Measurements from ENCODE around the gene TLR7.

Gene TLR7

GRCh38 chrX:12866451-12867377, at the start of gene TLR7:
Gene TLR7 (plus strand): TSS chrX:12867072. CDS start chrX:12867579, 507 bp downstream.
- Mint-ChIP-seq H3K36me3 (no peaks in the 10 kb centered on the region), H3K4me1 (ENCODE audit: low read depth) (no peaks in the 10 kb centered on the region), H3K27ac (no peak within 1 kb of the TSS), H3K4me3 (no peak within 1 kb of the TSS), H3K9me3 (ENCODE audit: low read depth) (no peaks in the 10 kb centered on the region), H3K27me3 (no peaks in the 10 kb centered on the region)

- no peaks in the 10 kb centered on the region for H3K36me3 Mint-ChIP-seq
- no peak overlapping the region for H3K4me3 Mint-ChIP-seq
- H3K27me3 Mint-ChIP-seq: no peaks in the 10 kb centered on the region
- no peak overlapping the region for H3K27ac Mint-ChIP-seq
- no peaks in the 10 kb centered on the region for H3K9me3 Mint-ChIP-seq (ENCODE audit: low read depth)
- peaks cover 2% of the 10 kb centered on the region for H3K4me1 Mint-ChIP-seq (ENCODE audit: low read depth)
Measured at GRCh38 chrX:12817528-12817927, 49.3 kb upstream of the TLR7 start.

GRCh38 chrX:12819222-12819621, 47.6 kb upstream of the TLR7 start:
- H3K27me3 Mint-ChIP-seq: no peaks in the 10 kb centered on the region
- no peaks in the 10 kb centered on the region for H3K36me3 Mint-ChIP-seq
- H3K9me3 Mint-ChIP-seq (ENCODE audit: low read depth): no peaks in the 10 kb centered on the region
- H3K4me1 Mint-ChIP-seq (ENCODE audit: low read depth): peaks cover under 1% of the 10 kb centered on the region
- H3K27ac Mint-ChIP-seq: no peak overlapping the region
- no peak overlapping the region for H3K4me3 Mint-ChIP-seq

GRCh38 chrX:12820737-12821136, 46.1 kb upstream of the TLR7 start:
- Mint-ChIP-seq H3K36me3 (peaks cover 4% of the 10 kb centered on the region), H3K4me1 (ENCODE audit: low read depth) (no peaks in the 10 kb centered on the region), H3K27me3 (no peaks in the 10 kb centered on the region), H3K9me3 (ENCODE audit: low read depth) (no peaks in the 10 kb centered on the region), H3K4me3 (no peak overlapping the region), H3K27ac (no peak overlapping the region)

DNA sequence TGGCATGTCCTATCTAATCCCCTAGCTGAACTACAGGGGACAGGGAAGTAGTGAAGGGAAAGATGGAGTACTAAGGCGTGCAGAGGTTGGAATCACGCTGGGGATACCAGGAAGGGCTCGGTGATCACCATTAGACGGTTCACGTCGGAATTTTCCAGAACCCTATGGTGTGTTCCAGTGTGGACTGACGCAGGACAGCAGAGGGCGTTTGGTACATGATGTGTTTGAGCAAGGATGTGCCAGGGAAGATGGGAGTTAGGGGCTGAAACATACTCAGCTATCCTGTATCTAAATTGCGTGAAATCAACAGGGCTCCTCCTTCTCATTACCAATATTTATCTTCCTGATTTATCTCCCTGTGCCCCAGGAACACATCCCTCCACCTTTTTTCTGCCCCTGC, 41.9 kb upstream of the TLR7 start:
- Mint-ChIP-seq H3K4me1 (ENCODE audit: low read depth) (no peaks in the 10 kb centered on the region), H3K4me3 (no peak overlapping the region), H3K27ac (no peak overlapping the region), H3K36me3 (peaks cover 4% of the 10 kb centered on the region), H3K27me3 (no peaks in the 10 kb centered on the region), H3K9me3 (ENCODE audit: low read depth) (no peaks in the 10 kb centered on the region)

DNA sequence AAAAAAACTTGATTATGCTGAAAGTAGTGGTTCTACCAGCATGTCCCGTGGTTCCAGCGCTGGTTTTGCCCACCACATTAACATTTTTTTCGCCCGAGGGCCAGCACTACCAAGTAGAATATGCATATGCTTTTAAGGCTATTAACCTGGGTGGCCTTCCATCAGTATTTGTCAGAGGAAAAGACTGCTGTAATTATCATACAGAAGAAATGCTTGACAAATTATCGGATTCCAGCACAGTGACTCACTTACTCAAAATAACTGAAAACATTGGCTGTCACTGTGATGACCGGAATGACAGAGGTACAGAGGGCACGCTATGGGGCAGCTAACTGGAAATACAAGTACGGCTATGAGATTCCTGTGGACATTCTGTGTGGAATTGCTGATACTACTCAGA, 41.1 kb upstream of the TLR7 start:
- Mint-ChIP-seq H3K27me3 (no peaks in the 10 kb centered on the region), H3K9me3 (ENCODE audit: low read depth) (no peaks in the 10 kb centered on the region), H3K4me3 (no peak overlapping the region), H3K27ac (no peak overlapping the region), H3K4me1 (ENCODE audit: low read depth) (no peaks in the 10 kb centered on the region), H3K36me3 (peaks cover 4% of the 10 kb centered on the region)

DNA sequence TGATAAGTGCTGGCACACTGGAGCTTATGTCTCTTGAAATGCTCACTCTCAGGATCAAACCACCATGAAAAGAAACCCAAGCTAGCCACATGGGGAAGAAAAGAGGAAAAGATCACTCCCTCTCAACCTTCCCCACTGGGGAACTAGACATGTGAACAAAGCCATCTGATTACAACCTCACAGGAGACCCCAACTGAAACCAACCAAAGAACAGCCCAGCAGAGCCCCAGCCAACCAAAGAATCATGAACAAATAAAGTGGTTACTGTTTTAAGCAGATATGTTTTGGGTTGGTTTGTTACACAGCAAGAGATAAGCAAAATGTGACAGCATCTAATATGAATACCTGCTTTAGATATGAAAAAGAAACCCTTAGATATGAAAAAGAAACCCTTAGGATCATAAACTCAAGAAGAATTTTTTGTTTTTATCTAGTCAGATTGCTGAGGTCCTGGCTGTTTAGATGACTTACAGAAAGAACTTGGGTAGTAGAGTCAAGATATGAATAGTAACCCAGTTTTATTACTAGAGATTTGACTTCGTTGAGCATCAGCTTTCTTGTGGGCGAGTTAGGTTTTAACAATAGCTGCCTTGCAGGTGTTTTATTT, 23.7 kb upstream of the TLR7 start:
- peak overlapping the region; percentile 66 for H3K4me3 Mint-ChIP-seq

GRCh38 chrX:12843668-12844279, 23.1 kb upstream of the TLR7 start:
- H3K27me3 Mint-ChIP-seq: no peaks in the 10 kb centered on the region
- peaks cover 2% of the 10 kb centered on the region for H3K36me3 Mint-ChIP-seq
- peak overlapping the region; percentile 80 for H3K27ac Mint-ChIP-seq
- peaks cover 15% of the 10 kb centered on the region for H3K4me1 Mint-ChIP-seq (ENCODE audit: low read depth)
- H3K9me3 Mint-ChIP-seq (ENCODE audit: low read depth): no peaks in the 10 kb centered on the region
- H3K4me3 Mint-ChIP-seq: peak overlapping the region; percentile 66

More for the DNA sequence above, 23.7 kb upstream of the TLR7 start:
- H3K4me1 Mint-ChIP-seq (ENCODE audit: low read depth): peaks cover 15% of the 10 kb centered on the region
- H3K36me3 Mint-ChIP-seq: peaks cover 2% of the 10 kb centered on the region
- no peaks in the 10 kb centered on the region for H3K27me3 Mint-ChIP-seq
- peak overlapping the region; percentile 80 for H3K27ac Mint-ChIP-seq
- no peaks in the 10 kb centered on the region for H3K9me3 Mint-ChIP-seq (ENCODE audit: low read depth)

DNA sequence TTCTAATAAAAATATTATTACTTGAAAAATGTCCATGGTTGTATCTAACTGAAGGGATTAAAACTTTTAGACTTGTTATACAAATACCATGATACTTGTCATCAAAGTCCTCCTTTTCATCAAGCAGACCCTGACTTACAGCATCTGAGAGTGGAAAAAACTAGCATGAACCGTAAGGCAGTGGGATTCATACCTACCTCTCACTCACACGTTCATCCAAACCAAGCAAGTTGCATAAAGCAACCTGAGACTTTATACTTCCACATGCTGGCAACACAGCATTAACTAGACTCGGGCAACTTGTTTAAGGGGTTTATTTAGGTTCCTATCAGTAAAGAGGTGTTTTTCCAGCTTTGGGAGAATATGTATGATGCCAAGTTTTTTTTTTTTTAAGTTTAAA, 22.6 kb upstream of the TLR7 start:
- Mint-ChIP-seq H3K36me3 (peaks cover 2% of the 10 kb centered on the region), H3K9me3 (ENCODE audit: low read depth) (no peaks in the 10 kb centered on the region), H3K4me1 (ENCODE audit: low read depth) (peaks cover 15% of the 10 kb centered on the region), H3K27me3 (no peaks in the 10 kb centered on the region), H3K4me3 (no peak overlapping the region), H3K27ac (peak overlapping the region; percentile 80)

DNA sequence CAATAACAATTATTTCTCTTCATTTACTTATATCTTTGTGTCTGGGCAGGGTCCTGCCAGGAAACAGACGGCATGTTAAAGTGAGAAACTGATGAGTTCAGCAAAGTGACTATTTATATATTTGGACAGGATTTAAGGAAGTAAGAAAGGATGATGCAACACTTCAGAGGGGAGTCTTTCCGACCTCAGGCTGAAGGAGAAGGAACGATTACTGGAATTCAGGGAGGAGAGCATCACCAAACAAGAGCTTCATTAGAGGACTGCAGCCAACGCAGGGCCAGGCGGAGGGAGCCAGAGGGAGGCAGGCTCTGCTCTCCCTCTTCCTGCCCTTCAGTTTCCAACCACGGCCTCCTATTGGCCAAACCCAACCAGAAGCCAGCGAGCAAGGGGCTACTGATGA, 1.5 kb upstream of the TLR7 start:
- Mint-ChIP-seq H3K36me3 (no peaks in the 10 kb centered on the region), H3K27me3 (no peaks in the 10 kb centered on the region), H3K4me3 (no peak overlapping the region), H3K27ac (no peak overlapping the region), H3K4me1 (ENCODE audit: low read depth) (no peaks in the 10 kb centered on the region), H3K9me3 (ENCODE audit: low read depth) (no peaks in the 10 kb centered on the region)

- no peak overlapping the region for H3K4me3 Mint-ChIP-seq
- no peaks in the 10 kb centered on the region for H3K36me3 Mint-ChIP-seq
- no peaks in the 10 kb centered on the region for H3K4me1 Mint-ChIP-seq (ENCODE audit: low read depth)
- no peak overlapping the region for H3K27ac Mint-ChIP-seq
- no peaks in the 10 kb centered on the region for H3K27me3 Mint-ChIP-seq
- no peaks in the 10 kb centered on the region for H3K9me3 Mint-ChIP-seq (ENCODE audit: low read depth)
Measured at GRCh38 chrX:12867685-12868084, 813 bp downstream of the TLR7 start.

DNA sequence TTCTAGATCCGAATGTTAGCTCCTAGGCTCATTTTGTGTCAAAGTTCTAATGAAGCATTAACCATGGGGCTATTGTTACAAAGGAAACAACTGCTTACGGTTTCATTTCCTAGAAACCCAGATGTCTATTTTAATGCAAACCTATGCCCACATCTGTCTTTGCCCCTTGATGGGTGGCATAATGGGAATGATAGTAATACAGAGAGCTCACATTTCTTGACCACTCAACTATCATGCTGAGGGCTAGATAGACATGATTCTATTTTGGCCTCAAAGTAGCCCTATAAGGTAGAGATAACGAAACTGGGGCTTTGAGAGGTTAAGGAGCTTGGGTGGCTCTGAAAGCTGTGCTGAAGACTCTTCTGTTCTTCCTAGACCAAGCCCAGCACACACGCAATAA, 1.9 kb downstream of the TLR7 start:
- H3K36me3 Mint-ChIP-seq: no peaks in the 10 kb centered on the region
- H3K9me3 Mint-ChIP-seq (ENCODE audit: low read depth): no peaks in the 10 kb centered on the region
- H3K4me3 Mint-ChIP-seq: no peak overlapping the region
- H3K27me3 Mint-ChIP-seq: no peaks in the 10 kb centered on the region
- no peaks in the 10 kb centered on the region for H3K4me1 Mint-ChIP-seq (ENCODE audit: low read depth)
- no peak overlapping the region for H3K27ac Mint-ChIP-seq

GRCh38 chrX:12871257-12871656, 4.4 kb downstream of the TLR7 start:
- no peaks in the 10 kb centered on the region for H3K36me3 Mint-ChIP-seq
- no peak overlapping the region for H3K4me3 Mint-ChIP-seq
- no peaks in the 10 kb centered on the region for H3K9me3 Mint-ChIP-seq (ENCODE audit: low read depth)
- no peaks in the 10 kb centered on the region for H3K4me1 Mint-ChIP-seq (ENCODE audit: low read depth)
- no peaks in the 10 kb centered on the region for H3K27me3 Mint-ChIP-seq
- no peak overlapping the region for H3K27ac Mint-ChIP-seq

DNA sequence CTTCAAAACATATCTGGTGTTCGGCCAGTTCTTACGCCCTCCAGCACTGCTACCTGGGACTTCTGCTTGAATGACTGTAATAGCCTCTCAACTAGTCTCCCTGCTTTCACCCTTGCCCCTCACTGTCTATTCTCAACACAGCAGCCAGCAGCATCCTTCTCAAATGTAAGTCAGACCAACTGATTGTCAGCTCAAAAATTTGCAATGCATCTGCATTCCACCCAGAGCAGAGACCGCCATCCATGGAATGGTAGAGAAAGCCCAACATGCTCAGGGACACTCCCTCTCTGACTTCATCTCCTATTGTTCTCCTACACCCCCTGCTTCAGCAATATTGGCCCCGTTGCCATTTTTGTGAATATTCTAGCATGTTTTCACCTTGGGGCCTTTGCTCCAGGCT, 5.9 kb downstream of the TLR7 start:
- H3K27ac Mint-ChIP-seq: no peak overlapping the region
- H3K27me3 Mint-ChIP-seq: no peaks in the 10 kb centered on the region
- H3K9me3 Mint-ChIP-seq (ENCODE audit: low read depth): no peaks in the 10 kb centered on the region
- H3K36me3 Mint-ChIP-seq: no peaks in the 10 kb centered on the region
- no peaks in the 10 kb centered on the region for H3K4me1 Mint-ChIP-seq (ENCODE audit: low read depth)
- H3K4me3 Mint-ChIP-seq: no peak overlapping the region

GRCh38 chrX:12874581-12874980, 7.7 kb downstream of the TLR7 start:
- Mint-ChIP-seq H3K27me3 (no peaks in the 10 kb centered on the region), H3K27ac (no peak overlapping the region), H3K36me3 (no peaks in the 10 kb centered on the region), H3K4me3 (no peak overlapping the region), H3K4me1 (ENCODE audit: low read depth) (no peaks in the 10 kb centered on the region), H3K9me3 (ENCODE audit: low read depth) (no peaks in the 10 kb centered on the region)

Measured in activated naive CD8-positive, alpha-beta T cell (primary cell).